Measurements from ENCODE around the gene MYOM1. TPM values are rescaled to one million over a fixed set of nuclear protein-coding genes. Genes with fewer than 3 reads are reported as not detected.
A peak's percentile ranks its signal among the peaks of the same experiment; 100 is the strongest.

The MYOM1 gene
- total and polyA plus RNA-seq, 7 donors = 3.3 to 37.7 (median 17.3) TPM

DNA sequence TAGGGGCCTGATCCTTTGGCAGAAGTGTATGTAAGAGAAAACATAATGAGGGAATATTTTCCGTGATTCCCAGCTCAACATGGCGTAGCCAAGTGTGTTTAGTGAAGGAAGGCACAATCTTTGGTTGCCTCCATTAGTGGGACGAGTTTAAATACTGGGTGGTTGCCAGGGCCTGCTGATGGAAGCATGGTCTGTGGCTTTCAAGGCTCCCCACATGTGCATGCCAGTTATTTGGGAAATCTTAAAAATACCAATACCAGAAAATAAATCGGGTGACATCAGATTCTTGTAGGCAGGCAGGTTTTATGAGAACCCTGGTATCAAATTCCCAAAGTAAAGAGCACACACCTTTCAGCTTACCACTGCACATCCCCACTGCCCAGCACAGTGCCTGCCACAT is 35.0 kb upstream of the MYOM1 start:
- WGBS, 2 donors = 91 to 94% methylated on average over 4 of the region's 4 CpGs
- no peak for DNase-seq
- TF ChIP-seq POLR2A (IDR thresholded peaks at IDR 0.05) (no peak), POLR2AphosphoS5 (IDR thresholded peaks at IDR 0.05) (no peak), EP300 (IDR thresholded peaks at IDR 0.05) (no peak)
- TF ChIP-seq, protein P1, sequence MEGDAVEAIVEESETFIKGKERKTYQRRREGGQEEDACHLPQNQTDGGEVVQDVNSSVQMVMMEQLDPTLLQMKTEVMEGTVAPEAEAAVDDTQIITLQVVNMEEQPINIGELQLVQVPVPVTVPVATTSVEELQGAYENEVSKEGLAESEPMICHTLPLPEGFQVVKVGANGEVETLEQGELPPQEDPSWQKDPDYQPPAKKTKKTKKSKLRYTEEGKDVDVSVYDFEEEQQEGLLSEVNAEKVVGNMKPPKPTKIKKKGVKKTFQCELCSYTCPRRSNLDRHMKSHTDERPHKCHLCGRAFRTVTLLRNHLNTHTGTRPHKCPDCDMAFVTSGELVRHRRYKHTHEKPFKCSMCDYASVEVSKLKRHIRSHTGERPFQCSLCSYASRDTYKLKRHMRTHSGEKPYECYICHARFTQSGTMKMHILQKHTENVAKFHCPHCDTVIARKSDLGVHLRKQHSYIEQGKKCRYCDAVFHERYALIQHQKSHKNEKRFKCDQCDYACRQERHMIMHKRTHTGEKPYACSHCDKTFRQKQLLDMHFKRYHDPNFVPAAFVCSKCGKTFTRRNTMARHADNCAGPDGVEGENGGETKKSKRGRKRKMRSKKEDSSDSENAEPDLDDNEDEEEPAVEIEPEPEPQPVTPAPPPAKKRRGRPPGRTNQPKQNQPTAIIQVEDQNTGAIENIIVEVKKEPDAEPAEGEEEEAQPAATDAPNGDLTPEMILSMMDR (IDR thresholded peaks at IDR 0.05) = no peak
- H3K4me1 ChIP-seq = peaks cover 0 to 65% (median 48%) of the 10 kb centered on the region in 4 donors
- H3K27me3 ChIP-seq = no peaks in the 10 kb centered on the region
- no peaks in the 10 kb centered on the region for H3K9me3 ChIP-seq
- intact Hi-C loops (cut with DNase I) = no loop called here
- peak overlapping the region in 1 of 4 donors; percentile 84 for H3K27ac ChIP-seq
- H3K36me3 ChIP-seq = peaks cover 29 to 61% (median 39%) of the 10 kb centered on the region in 4 donors
- H3K4me3 ChIP-seq = no peak overlapping the region

GRCh38 chr18:3252843-3253242 is 33.1 kb upstream of the MYOM1 start:
- Histone ChIP-seq H3K27ac (peak overlapping the region in 3 of 4 donors; percentile 100), H3K9me3 (no peaks in the 10 kb centered on the region), H3K36me3 (peaks cover 29 to 53% (median 34%) of the 10 kb centered on the region in 4 donors), H3K27me3 (no peaks in the 10 kb centered on the region), H3K4me1 (peaks cover 0 to 75% (median 56%) of the 10 kb centered on the region in 4 donors), H3K4me3 (no peak overlapping the region)
- intact Hi-C loops (cut with DNase I) = no loop called here
- 78 to 92% methylated on average over 1 of the region's 1 CpG for WGBS, 2 donors
- no peak for DNase-seq
- TF ChIP-seq POLR2AphosphoS5 (IDR thresholded peaks at IDR 0.05) = no peak

DNA sequence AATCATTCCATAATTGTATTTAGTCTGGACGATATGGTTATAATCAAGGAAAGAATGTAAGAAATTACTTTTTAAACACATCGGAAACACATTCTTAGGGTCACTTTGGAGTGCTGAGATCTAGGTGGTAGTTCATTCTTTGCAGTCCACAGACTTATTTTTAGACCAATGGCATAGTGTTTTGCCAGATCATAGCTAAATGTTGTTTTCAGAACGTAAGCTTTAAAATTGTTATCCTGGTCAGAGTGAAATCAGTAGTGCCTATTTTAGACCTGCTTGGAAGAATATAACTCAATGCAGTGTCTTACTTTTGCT is 32.2 kb upstream of the MYOM1 start:
- H3K4me3 ChIP-seq = no peak overlapping the region
- no peak for TF ChIP-seq EP300 (IDR thresholded peaks at IDR 0.05)
- no peak for TF ChIP-seq POLR2AphosphoS5 (IDR thresholded peaks at IDR 0.05)
- no peak for TF ChIP-seq POLR2A (IDR thresholded peaks at IDR 0.05)
- TF ChIP-seq, protein P1 (IDR thresholded peaks at IDR 0.05) = no peak
- intact Hi-C loops (cut with DNase I) = no loop called here

DNA sequence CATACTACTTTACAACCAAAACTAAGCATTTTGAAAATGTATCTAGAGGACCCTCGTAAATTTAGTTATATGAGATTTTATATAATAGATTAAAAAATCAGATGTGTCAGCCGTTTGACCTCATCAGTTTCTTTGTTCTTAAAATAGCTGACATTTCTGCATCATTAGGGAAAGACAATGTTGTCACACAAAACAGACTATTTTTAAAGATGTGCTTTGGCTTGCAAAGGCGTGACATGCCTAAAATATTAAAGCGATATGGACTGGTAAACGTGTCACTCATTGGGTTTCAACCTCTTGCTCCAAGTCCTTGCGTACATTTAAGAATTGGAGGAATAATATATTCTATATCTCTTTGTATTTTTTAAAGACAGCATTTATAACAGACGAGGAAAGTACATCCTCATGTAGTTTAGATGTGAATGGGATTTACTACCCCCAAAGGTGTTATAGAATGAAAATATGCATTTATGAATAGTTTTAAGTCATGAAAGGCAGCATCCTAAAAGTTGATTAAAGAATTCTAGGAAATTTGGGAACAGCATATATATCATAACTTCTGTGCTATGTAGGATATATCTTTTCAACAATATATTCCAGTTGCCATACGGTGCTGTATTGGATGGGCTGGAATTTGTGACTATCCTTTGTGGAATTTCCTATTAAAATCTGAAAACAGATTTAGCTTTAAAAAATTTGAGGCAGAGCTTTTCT is 31.6 kb upstream of the MYOM1 start:
- Histone ChIP-seq H3K9me3 (no peaks in the 10 kb centered on the region), H3K27ac (peak overlapping the region; percentile 35 to 100 (median 100)), H3K4me1 (peaks cover 0 to 61% (median 46%) of the 10 kb centered on the region in 4 donors), H3K4me3 (no peak overlapping the region), H3K27me3 (no peaks in the 10 kb centered on the region), H3K36me3 (peaks cover 25 to 38% (median 27%) of the 10 kb centered on the region in 4 donors)
- intact Hi-C loops (cut with DNase I) = no loop called here
- 73 to 80% methylated on average over 8 of the region's 8 CpGs for WGBS, 2 donors
- DNase-seq = no peak
- TF ChIP-seq POLR2AphosphoS5 (IDR thresholded peaks at IDR 0.05) = no peak
- no peak for TF ChIP-seq POLR2A (IDR thresholded peaks at IDR 0.05)
- no peak for TF ChIP-seq EP300 (IDR thresholded peaks at IDR 0.05)
- TF ChIP-seq, protein P1 (IDR thresholded peaks at IDR 0.05) = no peak

More for the DNA sequence above, 32.2 kb upstream of the MYOM1 start:
- H3K27me3 ChIP-seq = no peaks in the 10 kb centered on the region
- peaks cover 0 to 66% (median 50%) of the 10 kb centered on the region in 4 donors for H3K4me1 ChIP-seq
- no peak for DNase-seq
- WGBS, 2 donors = 68 to 83% methylated on average over 3 of the region's 3 CpGs
- H3K9me3 ChIP-seq = no peaks in the 10 kb centered on the region
- peaks cover 25 to 43% (median 30%) of the 10 kb centered on the region in 4 donors for H3K36me3 ChIP-seq
- H3K27ac ChIP-seq = peak overlapping the region in 3 of 4 donors; percentile 100

DNA sequence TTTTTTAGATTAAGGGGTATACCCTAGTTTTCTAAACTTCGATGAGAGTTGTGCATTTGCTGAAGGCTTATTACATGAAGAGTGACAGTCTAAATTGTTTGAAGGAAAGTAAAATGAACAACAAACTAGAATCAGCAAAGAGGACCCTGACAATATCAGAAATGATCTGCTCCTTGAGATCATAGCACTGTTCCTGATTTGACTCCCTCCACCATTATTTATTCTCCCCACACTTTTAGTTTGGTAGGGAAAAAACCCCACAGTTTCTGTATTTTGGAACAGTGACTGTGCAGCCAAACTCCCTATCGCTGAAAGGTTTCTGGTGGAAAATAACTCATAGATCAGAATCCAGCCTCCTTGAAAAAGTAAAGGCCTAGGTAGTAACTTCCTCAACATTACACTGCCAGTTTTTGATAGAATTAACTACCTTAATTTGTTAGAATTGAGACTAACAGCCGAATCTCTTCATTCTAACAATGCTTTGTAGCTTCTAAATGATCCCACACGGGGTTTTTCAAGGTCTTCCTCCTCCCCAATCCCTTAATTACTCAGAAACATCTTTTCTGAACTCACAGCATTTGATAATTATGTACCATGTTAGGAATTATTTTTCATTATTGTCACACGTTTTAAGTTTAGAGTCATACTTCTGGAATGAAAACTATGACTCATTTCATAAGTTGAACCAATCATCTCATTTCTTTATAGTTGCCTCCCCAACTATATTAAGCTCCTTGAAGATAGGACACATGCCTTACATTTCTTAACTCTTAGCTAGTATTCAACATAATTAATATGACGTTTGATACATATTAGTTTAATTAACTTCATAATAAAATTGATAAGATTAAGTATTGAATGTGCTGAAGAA is 30.7 kb upstream of the MYOM1 start:
- Histone ChIP-seq H3K4me3 (no peak overlapping the region), H3K27ac (peak overlapping the region; percentile 43 to 100 (median 100)), H3K4me1 (peaks cover 0 to 58% (median 46%) of the 10 kb centered on the region in 4 donors), H3K9me3 (no peaks in the 10 kb centered on the region), H3K36me3 (peaks cover 17 to 29% (median 22%) of the 10 kb centered on the region in 4 donors), H3K27me3 (no peaks in the 10 kb centered on the region)
- intact Hi-C loops (cut with DNase I) = no loop called here
- no peak for DNase-seq
- 41 to 44% methylated on average over 6 of the region's 6 CpGs for WGBS, 2 donors
- TF ChIP-seq, protein P1 (IDR thresholded peaks at IDR 0.05) = no peak
- TF ChIP-seq POLR2A (IDR thresholded peaks at IDR 0.05) = no peak
- TF ChIP-seq POLR2AphosphoS5 (IDR thresholded peaks at IDR 0.05) = no peak
- no peak for TF ChIP-seq EP300 (IDR thresholded peaks at IDR 0.05)

Measured in sigmoid colon (tissue), 7 donors.